22Rv1 (cell line): ENCODE data around the gene KIAA1958.

ENCODE experiments used
- ZFX ChIP-seq: fragments of 450-650 bp; IDR thresholded peaks from 2 replicates; pipeline ENCODE4 v1.6.1; 2017; ENCODE audit warnings: antibody characterized with exemption, borderline replicate concordance
- TF ChIP-seq, protein P1 (sequence below): fragments of 450-650 bp; IDR thresholded peaks from 2 replicates; pipeline ENCODE4 v1.5.1; 2017; ENCODE audit warnings: mild to moderate bottlenecking

DNA sequence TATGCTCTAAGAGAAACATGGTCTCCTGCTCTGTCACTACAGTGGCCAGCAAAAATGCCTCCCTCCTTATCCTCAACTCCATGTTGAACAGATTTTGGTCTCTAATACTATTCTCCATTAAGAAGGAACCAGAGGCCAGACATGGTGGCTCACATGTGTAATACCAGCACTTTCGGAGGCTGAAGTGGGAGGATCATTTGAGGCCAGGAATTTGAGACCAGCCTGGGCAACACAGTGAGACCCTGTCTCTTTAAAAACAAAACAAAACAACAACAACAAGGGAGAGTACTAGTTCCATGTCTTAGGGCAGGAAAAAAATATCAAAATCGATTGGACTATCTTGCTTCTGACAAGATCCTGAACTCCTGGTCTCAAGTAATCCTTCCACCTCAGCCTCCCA lies 216.7 kb downstream of the KIAA1958 start:
- TF ChIP-seq, protein P1, sequence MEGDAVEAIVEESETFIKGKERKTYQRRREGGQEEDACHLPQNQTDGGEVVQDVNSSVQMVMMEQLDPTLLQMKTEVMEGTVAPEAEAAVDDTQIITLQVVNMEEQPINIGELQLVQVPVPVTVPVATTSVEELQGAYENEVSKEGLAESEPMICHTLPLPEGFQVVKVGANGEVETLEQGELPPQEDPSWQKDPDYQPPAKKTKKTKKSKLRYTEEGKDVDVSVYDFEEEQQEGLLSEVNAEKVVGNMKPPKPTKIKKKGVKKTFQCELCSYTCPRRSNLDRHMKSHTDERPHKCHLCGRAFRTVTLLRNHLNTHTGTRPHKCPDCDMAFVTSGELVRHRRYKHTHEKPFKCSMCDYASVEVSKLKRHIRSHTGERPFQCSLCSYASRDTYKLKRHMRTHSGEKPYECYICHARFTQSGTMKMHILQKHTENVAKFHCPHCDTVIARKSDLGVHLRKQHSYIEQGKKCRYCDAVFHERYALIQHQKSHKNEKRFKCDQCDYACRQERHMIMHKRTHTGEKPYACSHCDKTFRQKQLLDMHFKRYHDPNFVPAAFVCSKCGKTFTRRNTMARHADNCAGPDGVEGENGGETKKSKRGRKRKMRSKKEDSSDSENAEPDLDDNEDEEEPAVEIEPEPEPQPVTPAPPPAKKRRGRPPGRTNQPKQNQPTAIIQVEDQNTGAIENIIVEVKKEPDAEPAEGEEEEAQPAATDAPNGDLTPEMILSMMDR, result no peak
- TF ChIP-seq ZFX, result no peak
